Cerebellar cortex (tissue), 1 donor: Measurements from ENCODE around the gene PPP1R9B.
A peak's percentile ranks its signal among the peaks of the same experiment; 100 is the strongest.

Experiments
- DNase-seq: peaks from one replicate; pipeline ENCODE4 v3.0.0-alpha.2; 2015; ENCODE audit warnings: low spot score

PPP1R9B gene

DNA sequence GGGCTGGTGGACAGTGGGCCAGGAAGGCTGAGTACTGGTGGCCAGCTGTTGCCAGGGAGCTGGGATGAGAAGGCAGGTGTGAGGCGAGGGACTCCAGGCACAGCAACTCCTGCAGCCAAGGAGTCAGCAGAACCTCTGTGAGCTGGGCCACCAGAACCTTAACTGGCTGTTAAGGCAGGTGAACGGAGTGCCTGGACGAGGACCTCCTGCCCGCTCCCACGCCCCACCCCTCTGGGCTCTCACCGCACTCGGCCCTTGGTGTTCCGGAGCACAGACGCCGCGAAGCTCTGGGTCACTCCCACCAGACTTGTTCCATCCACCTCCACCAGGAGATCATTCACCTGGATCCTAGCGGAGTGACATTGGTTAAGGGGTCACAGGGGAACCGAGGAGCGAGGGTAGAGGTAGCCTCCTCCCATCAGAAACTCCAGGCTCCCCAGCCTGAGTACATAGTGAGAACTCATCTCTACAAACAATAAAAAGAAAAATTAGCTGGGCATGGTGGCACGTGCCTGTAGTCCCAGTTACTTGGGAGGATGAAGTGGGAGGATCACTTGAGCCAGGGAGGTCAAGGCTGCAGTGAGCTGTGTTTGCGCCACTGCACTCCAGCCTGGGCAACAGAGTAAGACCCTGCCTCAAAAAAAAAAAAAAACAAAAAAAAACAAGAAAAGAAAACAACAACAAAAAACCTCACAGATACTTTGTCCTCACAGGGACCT is 9.3 kb downstream of the PPP1R9B start:
- DNase-seq = no peak

DNA sequence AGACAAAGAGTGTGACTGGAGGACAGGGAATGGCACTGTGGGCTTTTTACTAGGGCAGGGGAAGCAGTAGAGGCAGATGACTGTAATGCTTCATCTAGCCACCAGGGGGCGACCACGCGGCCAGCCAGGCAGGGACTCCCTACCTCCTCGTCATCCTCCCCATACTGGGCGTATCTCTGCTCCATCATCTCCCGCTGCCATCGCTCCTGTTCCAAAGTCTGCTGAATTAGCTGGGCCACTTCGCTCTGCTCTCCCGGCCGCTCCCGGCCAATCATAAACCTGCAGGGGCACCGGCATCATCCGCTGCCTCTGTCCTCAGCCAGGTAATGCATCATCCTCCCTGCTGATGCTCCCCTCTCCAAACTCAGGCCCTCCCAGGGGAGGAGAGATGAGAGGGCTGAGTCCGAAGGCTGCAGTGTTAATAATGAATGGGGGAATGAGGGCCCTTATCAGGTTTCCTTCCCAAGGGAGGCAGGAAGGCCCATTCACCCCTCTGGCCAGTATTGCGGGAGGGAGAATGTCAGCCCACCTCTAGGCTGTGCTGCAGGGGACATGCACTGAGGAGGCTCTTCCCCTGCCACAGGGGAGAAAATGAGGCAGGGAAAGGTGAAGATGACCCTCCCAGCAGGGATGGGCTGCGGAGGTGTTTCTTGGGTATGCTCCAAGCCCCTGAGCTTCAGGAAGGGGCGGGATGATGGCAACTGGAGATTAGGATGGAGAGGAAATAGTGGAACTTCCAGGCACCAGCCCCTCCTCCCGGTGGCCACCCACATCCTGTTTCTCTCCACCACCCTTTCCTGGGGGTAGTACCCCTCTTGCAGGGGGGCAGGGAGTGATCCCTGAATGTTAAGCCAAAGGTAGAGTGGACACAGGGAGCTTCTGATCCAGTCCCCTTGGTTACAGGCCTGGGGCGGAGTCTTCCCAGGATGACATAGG is 10.3 kb downstream of the PPP1R9B start:
- DNase-seq = peak; percentile 94

DNA sequence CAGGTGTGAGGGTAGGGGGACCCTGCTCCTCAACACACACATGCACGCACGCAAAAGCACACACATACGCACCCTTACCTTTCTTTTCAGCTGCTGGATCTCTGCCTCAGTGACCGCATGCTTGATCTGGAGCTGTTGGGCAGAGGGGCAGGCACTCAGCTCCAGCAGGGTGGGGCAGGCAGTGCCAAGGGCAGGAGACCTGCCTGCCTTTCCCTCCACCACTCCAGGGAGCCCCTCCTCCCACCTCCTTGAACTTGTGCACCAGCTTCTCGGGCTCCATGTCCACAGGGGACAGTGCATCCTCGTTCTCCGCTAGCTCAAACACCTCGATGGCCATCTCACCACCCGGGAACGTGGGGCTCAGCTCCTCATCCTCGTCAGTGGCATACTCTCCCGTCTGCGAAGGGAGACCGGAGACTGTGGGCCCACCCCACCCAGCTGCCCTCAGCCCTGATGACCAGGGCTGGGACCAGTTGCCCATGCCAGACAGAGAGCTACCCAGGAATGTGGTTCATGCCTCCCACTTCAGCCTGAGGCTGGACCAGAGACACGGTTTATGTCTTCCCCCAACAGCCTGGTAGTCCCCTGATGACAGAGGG is 11.2 kb downstream of the PPP1R9B start:
- no peak for DNase-seq

DNA sequence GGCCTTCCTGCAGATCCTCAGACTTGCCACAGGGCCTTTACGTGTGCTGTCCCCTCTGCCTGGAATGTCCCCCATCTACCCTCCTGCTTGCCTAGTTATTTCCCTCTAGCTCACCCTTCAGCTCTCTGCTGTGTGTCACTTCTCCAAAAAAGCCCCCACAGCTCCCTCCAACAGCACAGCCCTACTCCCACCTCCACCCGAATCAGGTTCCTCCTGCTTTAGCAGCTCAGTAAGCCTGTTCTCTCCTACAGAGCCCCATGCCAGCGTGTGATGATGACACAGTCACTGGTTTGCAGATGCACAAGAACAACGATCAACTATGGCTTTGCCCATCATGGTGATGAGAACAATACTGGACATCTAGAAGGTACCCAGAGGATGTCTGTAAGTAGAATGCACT is 13.4 kb downstream of the PPP1R9B start:
- no peak for DNase-seq

DNA sequence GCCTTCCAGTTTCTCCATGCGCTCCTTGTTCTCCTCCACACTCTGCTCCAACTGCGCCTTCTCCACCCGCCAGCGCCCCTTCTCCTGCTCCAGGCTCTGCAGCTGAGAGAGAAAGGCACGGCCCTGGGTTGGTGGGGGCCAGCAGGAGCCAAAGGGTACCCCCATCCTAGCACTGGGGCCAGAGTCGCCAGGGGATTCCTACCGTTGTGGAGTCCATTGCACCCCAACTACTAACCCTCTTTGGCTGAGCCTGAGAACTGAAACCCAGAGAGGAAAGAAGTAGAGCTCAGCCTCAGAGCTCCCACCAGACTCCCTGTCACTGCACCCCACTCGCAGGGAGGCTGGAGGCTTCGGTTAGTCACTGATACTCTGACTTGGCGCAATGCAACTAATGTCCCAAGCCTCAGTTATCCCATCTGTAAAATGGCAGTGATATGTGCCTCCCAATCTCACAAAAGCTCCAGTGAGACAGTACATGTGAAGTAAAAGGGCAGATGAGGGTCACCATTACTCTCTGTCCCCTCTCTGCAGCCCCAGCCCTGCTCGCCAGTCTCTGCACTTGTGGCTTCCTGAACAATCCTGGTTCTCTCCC is 14.3 kb downstream of the PPP1R9B start:
- no peak for DNase-seq

DNA sequence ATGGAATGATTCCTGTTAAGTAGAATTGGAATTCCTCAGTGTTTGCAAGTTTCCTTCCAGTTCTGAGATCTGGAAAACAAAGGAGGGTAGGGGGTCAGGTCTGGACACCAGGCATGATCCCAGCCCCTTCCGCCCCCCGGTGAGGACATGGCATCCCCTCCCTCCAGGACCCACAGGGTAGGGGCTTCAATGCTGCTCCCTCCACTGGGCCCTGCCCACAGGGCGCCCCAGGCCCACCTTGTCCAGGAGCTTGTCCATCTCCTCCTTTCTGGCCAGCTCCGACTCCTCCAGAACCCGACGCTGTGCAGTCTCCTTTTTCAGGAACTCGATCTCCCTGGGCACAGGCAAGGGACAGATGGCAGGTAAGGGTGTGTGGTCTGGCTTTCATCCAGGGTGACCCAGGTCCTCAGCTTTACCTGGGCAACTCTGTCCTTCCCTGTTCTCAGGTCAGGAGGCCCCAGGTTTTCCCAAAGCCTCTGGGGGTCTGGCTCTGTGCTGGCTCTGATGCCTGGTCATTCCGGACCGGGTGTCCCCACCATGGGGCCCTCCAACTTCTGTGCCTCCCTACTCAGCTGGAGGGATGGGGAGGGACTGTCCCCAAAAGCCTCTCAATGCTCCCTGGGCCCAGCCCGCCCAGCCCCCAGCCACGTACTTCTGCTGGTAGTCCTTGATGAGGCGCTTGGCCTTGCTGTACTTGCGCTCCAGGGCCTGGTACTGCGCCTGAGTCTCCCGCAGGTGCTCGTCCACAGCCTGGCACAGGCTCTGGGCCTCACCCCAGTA is 15.0 kb downstream of the PPP1R9B start:
- DNase-seq = peak; percentile 58

DNA sequence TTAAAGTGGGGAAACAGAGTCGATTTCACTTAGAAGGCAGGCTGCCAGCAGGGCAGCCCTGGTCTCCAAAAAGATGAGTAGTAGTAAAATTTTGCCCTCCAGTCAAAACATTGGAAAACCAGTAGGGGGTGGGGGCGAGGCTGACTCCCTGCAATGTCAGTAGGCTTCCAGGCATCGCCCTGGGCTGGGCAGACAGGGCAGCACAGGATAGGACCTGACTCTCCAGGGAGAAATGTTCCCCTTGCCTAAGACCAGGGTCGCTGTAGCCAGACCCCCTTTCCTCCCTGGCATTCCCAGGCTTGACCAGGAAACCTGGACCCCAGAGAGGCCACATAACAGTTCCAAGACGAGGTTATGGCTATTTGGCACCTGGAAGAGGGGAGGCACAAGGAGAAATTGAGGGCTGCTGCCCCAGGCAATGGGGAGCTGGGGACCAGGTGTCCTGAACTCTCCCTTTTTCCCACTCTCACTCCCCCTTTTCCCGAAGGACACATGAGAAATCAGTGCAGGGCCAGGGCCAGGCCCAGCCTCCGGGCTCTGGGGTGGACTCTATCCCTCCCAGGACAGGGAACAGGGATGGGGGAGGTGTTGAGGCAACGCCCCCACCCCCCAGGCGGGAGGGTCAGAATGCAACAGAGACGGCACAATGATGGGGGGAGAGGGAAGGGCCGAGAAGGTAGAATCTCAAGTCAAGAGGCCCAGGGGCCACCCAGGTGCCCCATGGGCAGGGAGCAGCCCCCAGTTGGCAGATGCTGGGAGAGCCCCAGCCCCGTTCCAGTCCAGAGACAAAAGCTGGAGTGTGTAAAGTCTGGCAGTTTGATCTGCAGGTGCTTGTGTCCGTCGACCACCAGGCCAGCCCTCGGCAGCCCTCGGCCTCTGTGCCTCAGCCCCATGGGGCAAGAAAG is 16.0 kb downstream of the PPP1R9B start:
- DNase-seq = no peak

DNA sequence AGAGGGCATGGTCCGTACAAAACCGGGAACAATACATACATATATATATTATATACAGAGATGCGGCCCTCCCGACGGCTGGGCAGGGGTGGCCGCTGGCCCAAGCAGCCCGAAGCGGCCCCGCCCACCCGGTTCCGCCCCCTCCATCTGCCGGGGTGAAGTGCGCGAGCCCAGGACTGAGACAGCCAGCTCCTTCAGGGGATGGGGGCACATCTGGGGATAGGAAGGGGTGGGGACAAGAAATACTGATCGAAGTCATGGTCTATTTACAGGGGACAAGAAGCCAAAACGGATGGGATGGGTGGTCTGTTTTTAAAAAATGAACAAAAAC is 16.7 kb downstream of the PPP1R9B start:
- DNase-seq = no peak

DNA sequence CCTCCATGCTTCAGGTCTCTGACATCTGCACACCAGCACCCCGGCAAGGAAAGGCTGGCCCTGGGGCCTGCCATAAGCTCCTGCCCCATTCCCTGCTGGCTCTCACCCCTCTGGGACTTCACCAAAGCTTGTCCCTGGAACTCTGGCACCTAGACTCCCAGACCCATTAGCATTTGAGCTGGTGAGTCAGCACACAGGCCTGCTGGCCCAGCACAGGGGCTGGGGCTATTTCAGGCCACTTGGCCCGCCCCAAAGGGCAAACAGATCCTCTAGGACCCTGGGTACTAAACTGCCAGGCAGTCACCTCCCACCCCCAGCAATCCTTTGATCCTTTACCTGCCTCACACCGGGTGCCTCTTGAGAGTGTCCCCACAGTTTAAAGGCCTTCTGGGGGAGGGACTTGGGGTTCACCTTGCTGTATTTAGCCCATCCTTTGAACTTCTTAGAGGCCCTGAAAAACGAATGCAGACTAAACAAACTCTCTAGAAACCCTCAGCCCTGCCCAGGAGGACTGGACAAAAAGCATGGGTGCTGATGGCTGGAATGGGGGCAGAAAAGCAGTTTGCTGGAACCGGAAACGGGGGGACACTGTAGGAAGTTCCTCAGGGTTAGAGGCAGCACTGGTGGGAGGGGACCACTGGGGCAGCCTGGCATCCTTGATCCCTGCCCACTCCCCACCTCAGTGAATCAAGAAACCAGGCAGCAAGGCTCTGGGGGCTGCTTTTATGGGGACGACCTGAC is 17.3 kb downstream of the PPP1R9B start:
- no peak for DNase-seq

DNA sequence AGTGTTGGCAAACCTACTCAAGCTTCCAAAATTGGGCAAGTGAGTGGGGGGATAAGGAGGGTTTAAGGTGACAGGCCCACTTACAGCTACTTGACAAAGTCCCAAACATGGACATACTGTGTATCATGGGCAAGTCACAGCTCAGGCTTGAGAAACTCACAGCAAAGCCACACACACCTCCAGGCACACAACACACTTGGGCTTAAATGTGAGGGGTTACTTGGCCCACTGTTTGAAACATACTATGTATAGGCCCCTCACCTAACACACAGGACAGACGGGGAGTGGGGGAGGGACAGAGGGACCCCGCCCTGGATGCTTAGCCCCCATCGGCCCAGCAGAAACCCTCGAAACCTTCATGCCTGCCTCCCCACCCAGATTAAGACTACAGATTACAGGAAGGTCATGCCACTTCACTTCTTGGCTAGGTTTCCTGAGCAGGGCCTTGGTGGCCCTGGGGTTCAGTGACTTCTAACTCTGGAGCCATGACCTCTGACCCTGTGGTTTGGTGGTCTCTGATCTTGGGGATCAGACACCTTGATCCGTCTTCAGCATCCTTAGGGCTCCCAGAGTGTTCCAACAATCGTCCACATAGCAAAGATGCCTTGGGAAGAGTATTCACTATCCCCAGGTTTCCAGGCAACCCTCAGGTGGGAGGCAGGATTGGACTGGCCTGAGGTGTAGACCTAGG is 18.2 kb downstream of the PPP1R9B start:
- DNase-seq = no peak

DNA sequence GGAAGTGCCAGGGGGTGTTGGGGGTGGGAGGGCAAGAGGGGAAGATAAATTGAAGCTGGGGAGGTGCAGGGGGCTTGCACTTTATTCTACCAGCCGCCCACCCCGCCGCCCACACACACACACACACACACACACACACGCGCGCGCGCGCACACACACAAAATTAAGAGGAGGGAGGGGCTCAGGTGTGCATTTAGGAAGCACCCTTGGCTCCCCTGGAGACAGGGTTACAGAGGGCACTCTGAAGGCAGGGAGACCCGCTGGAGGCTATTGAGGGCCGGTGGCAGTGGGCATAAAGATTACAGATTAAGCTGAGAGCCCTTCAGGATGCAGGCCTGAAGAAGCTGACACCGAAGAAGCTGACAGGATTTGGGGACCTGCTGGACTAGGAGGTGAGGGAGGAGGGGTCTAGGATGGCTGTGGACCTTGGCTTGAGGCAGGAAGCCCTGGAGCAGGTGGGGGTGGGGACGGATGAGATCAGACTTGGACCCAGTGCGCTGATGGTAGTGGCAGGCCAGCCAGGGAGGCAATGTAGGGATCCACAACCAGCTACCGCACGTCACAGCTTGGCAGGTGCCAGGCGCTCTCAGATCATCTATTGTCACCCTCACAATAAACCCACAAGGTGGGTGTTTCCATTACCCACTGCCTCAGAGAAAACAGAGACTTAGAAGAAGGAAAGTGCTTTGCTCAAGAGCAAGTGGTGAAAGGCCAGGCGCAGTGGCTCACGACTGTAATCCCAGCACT is 19.7 kb downstream of the PPP1R9B start:
- peak; percentile 81 for DNase-seq

DNA sequence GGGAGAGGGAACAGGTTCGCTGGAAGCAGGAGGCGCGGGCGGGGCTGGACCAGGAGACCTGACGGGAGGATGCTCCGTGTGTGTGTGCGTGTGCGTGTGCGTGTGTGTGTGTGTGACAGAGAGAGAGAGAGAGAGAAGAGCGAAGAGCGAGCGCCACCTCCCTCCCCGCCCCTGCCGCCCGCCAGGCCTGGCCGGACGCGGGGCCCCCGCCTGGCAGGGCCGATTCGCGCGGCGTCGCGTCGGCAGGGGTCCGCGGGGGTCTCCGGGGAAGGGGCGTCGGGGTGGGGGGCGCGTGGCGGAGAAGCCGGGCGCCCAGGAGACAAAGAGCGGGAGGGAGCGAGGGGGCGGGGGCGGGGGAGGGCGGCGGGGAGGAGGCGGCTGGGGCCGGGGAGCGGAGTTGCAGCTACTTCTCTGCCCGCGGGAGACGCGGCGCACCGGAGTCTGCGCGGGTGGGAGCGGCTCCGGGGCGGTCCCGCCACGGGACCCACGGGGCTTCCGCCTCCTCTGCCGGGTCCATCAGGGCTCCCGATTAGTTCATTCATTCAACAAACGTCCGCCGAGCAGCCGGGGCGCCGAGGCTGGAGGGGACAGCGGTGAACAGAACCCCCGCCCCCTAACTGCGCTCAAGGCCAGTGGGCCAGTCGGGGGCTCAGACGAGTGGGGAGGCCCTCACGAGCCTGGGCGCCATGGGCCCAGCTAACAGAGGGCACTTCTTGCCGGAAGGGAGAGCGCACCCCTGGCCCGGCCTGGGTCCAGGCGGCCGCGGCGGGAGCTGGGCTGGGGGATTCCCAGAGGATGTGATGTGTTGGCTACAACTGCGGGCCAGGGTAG is 20.5 kb downstream of the PPP1R9B start, which contains the start of gene SAMD14:
Gene SAMD14 (minus strand): TSS at position 433 of the 831 bp plus-strand sequence. CDS start 5,201 bp downstream, outside the sequence.
- DNase-seq = peak; percentile 85

DNA sequence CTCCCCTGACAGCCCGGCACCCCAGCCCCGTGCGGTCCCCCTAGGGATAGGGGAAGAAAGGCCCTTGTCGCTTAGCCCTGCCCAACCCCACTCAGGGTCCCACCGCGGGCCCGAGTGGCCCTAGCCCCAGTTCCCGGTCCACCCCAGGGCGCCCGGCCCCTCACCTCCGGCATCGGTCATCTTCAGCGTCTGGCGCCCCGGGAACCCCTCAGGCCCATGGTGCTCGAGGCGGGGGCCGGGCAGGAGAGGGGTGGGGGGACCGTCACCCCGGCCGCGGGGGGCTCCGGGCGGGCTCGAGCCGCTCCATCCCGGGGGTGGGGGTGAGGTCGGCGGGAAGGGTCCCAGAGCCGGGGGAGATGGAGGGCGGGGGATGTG is 21.1 kb downstream of the PPP1R9B start:
- no peak for DNase-seq

DNA sequence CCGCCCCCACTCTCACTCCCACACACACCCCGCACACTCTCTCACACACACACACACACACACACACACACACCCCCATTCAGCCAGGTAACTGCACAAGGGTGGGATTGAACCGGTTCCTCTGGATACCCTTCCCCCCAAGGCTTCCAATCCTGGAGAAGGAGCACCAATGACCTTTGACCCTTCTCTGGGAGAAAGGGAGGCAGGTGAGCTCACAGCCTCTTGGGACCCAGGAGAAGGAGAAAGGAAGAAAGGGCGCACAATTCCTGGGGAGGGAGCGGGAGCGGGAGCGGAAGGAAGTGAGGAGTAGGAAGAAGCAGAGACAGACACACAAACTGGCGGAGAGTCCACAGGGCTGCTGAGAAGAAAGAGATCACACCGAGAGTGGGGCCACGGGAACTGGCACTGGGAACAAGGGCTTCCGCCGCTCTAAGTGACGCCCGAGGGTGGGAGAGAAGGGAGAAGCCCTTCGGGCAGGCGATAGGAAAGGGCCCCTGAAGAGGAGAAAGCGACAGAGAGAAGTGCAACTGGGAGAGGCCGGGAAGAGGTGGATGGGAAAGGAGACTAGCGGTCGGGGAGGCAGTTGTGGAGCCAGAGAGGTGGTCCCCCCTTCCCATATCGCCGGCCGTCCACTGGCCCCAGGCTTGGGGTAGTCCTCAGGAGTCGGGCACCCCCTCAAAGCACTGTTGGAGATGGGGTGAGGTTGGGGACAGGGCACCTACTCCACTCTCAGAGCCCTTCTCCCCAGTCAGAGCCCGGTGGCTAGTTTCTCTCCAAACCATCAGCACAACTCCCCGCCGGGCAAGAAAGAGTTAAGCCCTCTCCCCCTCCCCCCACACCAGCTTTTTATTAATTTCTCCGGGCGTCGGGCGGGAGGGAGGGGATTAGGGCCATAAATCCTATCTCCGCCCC is 21.8 kb downstream of the PPP1R9B start:
- DNase-seq = peak; percentile 62

DNA sequence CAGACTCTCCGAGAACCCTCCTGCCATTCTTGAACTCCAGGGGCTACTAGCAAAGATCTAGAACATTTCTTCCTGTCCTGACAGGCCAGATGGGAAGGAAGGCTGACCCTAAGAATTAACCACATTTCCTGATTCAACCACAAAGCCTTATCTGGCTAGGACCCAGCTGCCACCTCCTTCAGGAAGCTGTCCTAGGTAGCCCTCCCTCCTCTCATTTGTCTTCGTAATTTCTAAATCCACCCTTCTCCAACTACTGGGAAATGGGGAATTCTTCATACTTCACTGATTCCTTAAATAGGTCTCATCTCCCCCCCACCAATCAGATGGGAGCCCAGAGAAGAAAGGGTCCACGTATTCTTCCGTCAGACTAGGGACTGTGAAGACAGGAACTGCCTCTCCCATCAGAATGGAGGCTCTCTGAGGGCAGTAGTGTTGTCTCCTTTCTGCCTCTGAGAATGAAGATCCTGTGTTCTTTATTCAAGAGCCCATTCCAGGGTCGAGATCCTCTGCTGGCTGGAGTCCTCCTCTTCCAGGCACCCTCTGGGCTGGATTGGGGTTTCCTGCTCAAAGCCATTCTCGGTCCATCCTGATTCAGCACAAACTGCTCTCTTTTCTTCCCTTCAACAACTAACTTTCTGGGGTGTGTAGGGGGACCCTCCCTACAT is 22.6 kb downstream of the PPP1R9B start:
- DNase-seq = no peak

DNA sequence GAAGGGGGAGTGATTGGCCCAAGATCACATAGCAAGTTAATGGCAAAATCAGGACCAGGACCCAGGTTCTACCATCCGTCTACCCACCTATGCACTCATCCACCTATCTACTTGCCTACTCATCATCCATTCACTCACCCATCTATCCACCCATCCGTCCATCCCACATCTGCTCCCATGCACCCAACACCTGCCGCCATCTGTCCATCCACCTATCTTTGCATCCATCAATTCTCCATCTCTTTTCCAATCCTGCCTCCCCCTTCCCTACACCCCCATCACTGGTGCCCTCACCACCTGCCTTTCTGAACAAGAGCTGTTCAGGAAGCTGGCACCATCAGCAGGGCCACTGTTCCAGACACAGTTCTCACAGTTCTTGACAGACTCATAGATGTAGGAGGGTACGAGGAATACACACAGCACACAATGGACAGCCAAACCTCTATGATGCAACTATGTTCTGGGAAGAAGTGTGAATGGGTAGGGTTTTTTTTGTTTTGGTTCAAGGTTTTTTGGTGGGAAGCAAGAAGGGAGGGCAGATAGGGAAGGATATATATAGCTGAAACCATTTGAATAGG is 25.0 kb downstream of the PPP1R9B start:
- no peak for DNase-seq
